ENCODE data around the gene ERC2. TPM values are rescaled to one million over a fixed set of nuclear protein-coding genes. Genes with fewer than 3 reads are reported as not detected.

The ERC2 gene
- total RNA-seq, 1 donor, result 0.43 TPM

DNA sequence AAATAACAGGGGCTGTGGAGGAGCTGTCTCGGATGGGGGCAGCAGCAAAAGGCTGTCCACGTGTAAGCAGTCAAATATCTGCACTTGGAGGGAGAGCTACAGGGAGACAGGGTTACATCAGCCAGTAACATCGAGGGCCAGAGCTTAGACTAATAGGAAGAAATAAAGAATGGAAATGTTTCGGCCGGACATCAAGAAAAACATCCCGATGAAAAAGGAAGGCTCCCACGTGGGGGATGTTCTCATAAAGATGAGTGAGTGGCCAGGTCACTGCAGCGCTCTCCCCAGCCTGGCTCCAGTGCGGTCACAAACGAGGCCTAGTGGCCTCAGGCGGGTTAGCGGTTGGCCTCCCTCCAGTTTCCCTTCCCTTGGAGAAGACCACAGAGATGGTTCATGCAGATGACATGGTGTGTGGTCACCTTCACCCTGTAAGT, 925.1 kb downstream of the ERC2 start:
- no peak overlapping the region for H3K4me3 ChIP-seq (ENCODE audit: low read depth, low read length)
- DNase-seq (ENCODE audit: low read depth), result peak; percentile 74
- TF ChIP-seq, protein P1, sequence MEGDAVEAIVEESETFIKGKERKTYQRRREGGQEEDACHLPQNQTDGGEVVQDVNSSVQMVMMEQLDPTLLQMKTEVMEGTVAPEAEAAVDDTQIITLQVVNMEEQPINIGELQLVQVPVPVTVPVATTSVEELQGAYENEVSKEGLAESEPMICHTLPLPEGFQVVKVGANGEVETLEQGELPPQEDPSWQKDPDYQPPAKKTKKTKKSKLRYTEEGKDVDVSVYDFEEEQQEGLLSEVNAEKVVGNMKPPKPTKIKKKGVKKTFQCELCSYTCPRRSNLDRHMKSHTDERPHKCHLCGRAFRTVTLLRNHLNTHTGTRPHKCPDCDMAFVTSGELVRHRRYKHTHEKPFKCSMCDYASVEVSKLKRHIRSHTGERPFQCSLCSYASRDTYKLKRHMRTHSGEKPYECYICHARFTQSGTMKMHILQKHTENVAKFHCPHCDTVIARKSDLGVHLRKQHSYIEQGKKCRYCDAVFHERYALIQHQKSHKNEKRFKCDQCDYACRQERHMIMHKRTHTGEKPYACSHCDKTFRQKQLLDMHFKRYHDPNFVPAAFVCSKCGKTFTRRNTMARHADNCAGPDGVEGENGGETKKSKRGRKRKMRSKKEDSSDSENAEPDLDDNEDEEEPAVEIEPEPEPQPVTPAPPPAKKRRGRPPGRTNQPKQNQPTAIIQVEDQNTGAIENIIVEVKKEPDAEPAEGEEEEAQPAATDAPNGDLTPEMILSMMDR (IDR thresholded peaks at IDR 0.05; ENCODE audit: insufficient read depth, low read depth, low read length), result no peak

DNA sequence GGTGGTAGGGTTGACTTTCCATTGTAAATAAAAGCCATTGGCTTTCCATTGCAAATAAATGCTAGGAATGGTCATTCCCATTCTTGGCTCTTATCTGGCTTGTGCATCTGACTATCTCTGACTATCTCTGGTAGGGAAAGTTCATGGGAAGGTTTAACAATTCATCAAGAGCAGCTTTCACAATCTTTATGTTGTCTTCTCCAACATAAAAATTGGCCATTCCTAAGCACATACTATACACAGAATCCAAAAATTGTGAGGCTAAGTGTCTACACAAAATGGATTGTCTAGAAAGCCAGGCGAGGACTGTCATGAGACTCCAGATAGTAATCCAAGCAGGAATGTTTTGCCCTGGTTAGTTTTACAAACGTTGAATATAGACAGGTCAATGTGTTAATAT, 926.8 kb downstream of the ERC2 start:
- DNase-seq (ENCODE audit: low read depth), result peak; percentile 14
- TF ChIP-seq, protein P1 (IDR thresholded peaks at IDR 0.05; ENCODE audit: insufficient read depth, low read depth, low read length), result no peak
- no peak overlapping the region for H3K4me3 ChIP-seq (ENCODE audit: low read depth, low read length)

DNA sequence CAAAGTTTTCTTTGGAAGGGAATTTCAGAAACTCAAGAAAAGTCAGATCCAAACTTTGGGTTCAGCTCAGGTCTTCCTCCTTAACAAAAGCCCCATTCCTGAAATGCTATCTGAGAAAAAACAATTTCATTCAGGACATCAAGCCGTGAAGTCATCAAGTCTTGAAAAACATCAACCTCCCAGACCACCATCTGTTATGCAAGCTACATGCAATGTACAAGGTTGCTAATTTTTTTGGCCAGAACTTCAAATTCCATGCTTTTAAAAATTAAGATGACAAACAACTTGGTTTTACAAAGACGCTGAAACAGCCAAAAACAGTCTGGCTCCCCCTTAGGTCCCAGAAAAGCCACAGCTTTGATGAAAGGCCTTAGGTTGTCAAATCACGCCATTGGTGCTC, 927.3 kb downstream of the ERC2 start:
- H3K4me3 ChIP-seq (ENCODE audit: low read depth, low read length), result no peak overlapping the region
- DNase-seq (ENCODE audit: low read depth), result peak; percentile 54
- TF ChIP-seq, protein P1 (IDR thresholded peaks at IDR 0.05; ENCODE audit: insufficient read depth, low read depth, low read length), result no peak

DNA sequence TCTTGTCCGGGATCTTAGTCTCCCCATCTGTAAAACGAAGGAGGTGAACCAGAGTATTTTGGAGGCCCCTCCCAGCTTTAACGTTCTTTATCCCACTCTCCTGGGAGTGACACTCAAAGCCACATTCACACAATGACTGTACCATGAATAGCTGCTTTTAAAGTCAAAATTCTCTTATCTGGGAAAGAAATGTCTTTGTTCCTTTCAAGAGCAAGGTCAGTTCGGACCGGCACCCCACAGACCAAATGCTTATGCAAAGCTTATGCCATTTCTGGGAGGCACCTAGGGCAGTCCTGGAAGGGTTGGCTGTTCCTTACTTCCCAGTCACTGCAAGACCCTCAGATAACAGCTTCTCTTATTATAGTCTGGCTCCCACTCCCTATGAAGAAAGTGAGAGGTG, 927.7 kb downstream of the ERC2 start:
- TF ChIP-seq, protein P1 (IDR thresholded peaks at IDR 0.05; ENCODE audit: insufficient read depth, low read depth, low read length), result no peak
- no peak for DNase-seq (ENCODE audit: low read depth)
- no peak overlapping the region for H3K4me3 ChIP-seq (ENCODE audit: low read depth, low read length)

DNA sequence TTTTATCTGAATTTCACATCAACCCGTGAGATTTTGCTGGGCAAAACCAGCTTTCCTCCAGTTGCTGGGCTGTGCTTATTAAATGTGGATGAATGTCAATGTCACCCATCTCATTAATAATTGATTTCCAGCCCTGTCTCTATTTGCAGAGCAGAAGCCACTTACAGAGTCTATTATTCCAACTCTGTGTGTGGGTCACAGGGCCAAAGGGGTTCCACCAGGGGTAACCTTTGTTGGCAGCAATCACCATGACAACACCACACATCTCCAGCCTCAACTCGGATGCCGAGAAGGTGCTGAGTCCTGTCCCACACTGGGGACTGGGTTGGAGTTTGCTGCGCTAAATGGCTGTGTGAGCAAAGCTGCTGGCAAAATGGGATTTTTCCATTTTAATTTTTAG, 930.1 kb downstream of the ERC2 start:
- TF ChIP-seq, protein P1 (IDR thresholded peaks at IDR 0.05; ENCODE audit: insufficient read depth, low read depth, low read length), result no peak
- no peak for DNase-seq (ENCODE audit: low read depth)

DNA sequence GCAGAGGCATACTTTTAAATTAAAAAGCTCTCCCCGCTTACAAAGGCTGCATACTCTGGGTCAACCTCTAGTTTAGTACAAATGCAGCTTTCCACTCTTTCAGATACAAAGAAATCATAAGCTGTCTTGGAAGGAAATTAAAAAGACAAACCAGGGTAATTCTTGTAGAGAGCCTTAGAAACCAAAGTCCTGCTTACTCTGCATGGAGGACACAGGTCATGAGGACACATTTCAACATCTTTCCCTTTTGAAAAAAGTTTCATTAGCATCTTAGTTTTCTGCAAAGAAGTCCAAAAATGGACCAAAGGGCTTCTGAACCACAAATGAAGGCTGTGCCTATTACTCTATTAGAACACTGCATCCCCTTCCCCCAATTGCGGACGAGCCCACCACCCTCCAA, 930.7 kb downstream of the ERC2 start:
- no peak for DNase-seq (ENCODE audit: low read depth)
- TF ChIP-seq, protein P1 (IDR thresholded peaks at IDR 0.05; ENCODE audit: insufficient read depth, low read depth, low read length), result no peak

More for the DNA sequence above, 930.1 kb downstream of the ERC2 start:
- H3K4me3 ChIP-seq (ENCODE audit: low read depth, low read length), result no peak overlapping the region

DNA sequence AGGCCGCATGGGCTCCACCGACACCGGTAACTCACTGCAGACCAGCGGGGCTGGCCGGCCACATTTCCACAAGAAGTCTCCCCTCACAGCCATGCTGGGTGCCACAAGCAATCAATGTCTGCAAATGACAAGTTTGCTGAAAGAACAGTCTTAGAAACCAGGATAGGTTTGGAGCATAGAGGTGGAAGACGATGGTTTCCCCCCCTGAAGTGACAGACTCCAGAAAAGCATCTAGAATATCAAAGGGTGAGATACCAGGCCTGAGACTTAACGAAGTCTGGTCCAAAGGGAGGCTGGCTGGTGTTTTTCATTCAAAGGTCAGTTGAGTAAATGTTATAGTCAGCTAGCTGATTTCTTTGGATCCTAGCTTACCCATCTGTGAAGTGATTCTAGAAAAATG, 931.1 kb downstream of the ERC2 start:
- no peak overlapping the region for H3K4me3 ChIP-seq (ENCODE audit: low read depth, low read length)
- DNase-seq (ENCODE audit: low read depth), result no peak
- TF ChIP-seq, protein P1 (IDR thresholded peaks at IDR 0.05; ENCODE audit: insufficient read depth, low read depth, low read length), result no peak

More for the DNA sequence above, 930.7 kb downstream of the ERC2 start:
- H3K4me3 ChIP-seq (ENCODE audit: low read depth, low read length), result no peak overlapping the region

All from fibroblast of villous mesenchyme (primary cell).